Stimulated activated CD4-positive, alpha-beta T cell treated with anti-CD3 and anti-CD28 coated beads, Interleukin-4, amount 100 ng/mL, for 24 hours (primary cell): ENCODE data around the gene NCOA3.
"Not testable (repeated sequence)": the region's sequence is repeated elsewhere in the genome, so short reads cannot be mapped to it uniquely, and the experiment has no call there.

Experiments
- DNase-seq: peaks from one replicate; pipeline ENCODE4 v3.0.0-alpha.2; 2020

NCOA3 gene

DNA sequence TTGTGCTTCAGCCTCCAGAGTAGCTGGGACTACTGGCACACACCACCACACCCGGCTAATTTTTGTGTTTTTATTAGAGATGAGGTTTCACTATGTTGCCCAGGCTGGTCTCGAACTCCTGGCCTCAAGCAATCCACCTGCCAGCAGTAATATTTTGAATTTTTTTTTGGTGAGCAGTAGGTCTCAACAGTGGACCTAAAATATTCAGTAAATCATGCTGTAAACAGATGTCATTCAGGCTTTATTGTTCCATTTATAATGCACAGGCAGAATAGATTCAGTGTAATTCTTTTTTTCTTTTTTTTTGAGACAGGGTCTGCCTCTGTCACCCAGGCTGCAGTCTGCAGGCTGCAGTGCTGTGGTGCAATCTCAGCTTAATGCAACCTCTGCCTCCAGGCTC is 69.7 kb downstream of the NCOA3 start:
- no peak for DNase-seq

GRCh38 chr20:47572105-47572729 is 70.5 kb downstream of the NCOA3 start:
- no peak for DNase-seq

DNA sequence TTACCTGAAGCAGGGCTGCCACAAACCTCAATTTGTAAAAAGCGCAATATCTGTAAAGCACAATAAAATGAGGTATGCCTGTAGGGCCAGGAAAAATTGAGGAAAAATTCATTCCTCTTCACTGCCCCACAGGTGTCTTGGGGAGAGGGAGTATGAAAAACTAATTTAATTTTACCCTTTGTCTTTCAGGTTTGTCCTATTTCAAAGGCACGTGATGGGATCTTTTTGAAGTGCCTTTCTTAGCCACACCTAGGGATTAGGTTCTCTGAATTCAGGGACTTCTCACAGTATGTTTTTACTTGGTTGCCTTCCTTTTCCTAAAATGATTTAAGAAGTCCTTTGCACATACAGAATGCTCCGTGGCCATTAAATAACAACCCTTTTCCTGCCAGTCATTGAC is 71.9 kb downstream of the NCOA3 start:
- no peak for DNase-seq

GRCh38 chr20:47574616-47575364 is 73.1 kb downstream of the NCOA3 start:
- no peak for DNase-seq

DNA sequence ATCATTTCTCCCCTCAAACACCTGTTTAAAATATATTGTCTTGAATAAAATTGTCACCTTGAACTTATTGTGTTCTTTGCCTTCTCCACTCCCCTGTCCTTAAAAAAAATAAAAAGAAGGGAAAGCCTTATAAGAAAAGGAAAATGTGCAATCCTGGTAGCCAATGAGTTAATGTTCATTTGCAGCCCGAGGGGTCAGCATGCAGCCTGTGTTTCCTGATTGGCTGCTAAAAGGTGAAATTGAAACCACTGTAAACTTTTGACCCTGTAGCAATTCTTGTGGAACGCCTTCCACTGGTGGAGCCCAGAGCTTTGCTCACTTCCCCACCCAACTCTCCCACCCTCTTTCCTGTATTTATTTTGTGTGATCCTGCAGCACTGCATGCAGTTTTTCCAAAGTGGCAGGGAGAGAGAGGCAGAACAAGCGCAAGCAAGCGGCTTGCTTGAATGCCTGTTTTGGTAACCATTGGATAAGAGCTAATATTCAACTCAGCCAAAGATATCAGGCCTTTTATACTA is 74.9 kb downstream of the NCOA3 start:
- no peak for DNase-seq

GRCh38 chr20:47577314-47577713 is 75.6 kb downstream of the NCOA3 start:
- no peak for DNase-seq

GRCh38 chr20:47578543-47578942 is 76.9 kb downstream of the NCOA3 start:
- no peak for DNase-seq

DNA sequence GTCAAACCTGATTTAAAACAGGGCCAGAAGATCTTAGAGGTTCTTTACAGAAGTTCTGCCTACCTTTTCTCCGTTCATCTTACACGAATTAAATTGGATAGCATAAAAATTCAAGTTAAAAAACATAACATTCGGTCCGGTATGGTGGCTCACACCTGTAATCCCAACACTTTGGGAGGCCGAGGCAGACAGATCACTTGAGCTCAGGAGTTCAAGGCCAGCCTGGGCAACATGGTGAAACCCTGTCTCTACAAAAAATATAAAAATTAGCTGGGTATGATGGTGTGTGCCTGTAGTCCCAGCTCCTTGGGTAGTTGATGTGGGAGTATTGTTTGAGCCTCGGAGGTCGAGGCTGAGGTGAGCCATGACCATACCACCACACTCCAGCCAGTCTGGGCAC is 79.0 kb downstream of the NCOA3 start:
- not testable (repeated sequence) for DNase-seq

- DNase-seq, result no peak
These were observed 79.4 kb downstream of the NCOA3 start for GRCh38 chr20:47581090-47581489.

DNA sequence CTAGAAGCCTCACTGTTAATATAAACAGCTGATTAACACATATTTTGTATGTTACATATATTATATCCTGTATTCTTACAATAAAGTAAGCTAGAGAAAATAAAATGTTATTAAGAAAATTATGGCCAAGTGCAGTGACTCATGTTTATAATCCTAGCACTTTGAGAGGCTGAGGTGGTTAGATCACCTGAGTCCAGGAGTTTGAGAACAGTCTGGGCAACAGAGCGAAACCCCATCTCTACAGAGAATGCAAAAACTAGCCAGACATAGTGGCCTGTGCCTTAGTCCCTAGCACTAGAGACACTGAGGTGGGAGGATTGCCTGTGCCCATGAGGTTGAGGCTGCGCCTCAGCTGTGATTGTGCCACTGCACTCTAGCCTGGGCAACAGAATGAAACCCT is 81.9 kb downstream of the NCOA3 start:
- no peak for DNase-seq

DNA sequence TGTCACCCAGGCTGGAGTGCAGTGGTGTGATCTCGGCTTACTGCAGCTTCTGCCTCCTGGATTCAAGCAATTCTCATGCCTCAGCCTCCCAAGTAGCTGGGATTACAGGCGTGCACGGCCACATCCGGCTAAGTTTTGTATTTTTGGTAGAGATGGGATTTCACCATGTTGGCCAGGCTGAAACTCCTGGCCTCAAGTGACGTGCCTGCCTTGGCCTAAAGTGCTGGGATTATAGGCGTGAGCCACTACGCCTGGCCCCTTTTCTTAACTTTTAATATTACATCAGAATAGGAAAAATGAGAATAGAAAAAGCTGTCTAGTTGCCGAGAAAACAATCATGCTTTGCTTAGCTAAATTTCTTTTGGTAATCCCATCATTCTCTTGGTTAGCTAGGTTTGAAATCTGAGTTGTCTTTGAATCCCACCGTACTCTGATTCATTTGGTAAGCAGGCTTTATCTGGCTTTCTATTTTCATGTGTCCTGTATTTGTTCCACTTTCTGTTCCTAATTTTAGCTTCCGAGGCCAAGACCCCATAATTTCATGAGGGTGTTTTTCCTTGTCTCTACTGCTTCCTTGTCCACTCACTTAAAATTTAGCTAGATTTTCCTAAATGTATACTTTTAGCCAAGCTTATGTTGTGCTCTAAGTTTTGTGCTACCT is 83.5 kb downstream of the NCOA3 start:
- no peak for DNase-seq

- no peak for DNase-seq
These were observed 85.1 kb downstream of the NCOA3 start for GRCh38 chr20:47586649-47587294.

DNA sequence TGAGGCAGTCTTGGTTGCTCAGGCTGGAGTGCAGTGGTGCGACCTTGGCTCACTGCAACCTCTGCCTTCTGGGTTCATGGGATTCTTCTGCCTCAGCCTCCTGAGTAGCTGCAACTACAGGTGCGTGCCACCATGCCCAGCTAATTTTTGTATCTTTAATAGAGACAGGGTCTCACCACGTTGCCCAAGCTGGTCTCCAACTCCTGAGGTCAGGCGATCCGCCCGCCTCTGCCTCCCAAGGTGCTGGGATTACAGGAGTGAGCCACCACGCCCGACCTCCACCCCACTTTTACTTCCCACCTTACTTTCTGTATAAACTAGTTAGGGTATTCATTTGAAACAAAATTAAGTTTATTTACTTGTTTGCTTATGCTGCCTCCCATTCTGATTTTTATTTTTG is 86.5 kb downstream of the NCOA3 start:
- DNase-seq, result no peak

DNA sequence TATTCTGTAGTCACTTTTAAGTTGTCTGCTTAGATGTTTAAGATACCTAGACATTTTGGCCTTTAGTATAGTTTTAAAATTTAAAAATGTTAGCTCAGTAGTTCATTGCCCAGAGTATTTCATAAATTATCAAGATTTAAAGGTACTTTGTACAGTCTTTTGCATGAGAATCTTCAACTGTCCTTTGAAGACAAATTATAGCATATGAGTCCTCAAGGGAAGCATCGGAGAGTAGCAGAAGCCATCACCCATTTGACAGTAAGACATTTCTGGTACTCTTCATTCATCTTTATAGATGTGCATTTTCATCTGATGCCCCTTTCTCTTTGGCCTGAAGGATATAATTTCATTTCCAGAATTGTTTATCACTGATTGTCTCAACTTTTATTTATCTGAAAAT is 89.5 kb downstream of the NCOA3 start:
- no peak for DNase-seq

GRCh38 chr20:47594157-47594556 is 92.5 kb downstream of the NCOA3 start:
- no peak for DNase-seq

GRCh38 chr20:47595138-47595537 is 93.5 kb downstream of the NCOA3 start:
- DNase-seq, result not testable (repeated sequence)

DNA sequence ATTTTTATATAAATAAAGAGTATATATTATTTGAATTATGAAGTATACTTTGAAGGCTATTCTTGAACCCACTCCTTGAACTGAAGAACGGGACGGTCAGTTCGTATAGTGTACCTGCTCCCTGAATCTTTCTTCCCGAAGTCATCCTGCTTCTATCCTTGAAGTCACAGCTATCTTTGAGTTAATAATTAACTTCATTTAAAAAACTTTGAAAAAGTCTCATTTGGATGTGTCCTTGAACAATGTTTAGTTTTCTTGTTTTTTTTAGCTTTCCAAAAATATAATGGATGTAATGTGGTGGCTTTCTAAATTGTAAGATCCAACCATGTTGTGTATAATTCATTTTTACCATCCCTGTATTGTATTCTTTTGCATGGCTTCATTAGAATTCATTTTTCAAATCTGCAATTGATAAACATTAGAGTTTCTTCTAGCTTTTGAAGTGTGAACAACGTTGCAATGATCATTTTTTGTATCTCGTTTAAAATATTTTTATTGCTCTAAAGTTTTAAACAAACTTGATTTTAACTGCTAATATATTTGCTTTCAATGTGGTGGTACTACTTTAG is 94.4 kb downstream of the NCOA3 start:
- DNase-seq, result no peak

- DNase-seq, result no peak
These were observed 95.4 kb downstream of the NCOA3 start for GRCh38 chr20:47597090-47597489.

- no peak for DNase-seq
These were observed 97.4 kb downstream of the NCOA3 start for GRCh38 chr20:47598911-47599744.

DNA sequence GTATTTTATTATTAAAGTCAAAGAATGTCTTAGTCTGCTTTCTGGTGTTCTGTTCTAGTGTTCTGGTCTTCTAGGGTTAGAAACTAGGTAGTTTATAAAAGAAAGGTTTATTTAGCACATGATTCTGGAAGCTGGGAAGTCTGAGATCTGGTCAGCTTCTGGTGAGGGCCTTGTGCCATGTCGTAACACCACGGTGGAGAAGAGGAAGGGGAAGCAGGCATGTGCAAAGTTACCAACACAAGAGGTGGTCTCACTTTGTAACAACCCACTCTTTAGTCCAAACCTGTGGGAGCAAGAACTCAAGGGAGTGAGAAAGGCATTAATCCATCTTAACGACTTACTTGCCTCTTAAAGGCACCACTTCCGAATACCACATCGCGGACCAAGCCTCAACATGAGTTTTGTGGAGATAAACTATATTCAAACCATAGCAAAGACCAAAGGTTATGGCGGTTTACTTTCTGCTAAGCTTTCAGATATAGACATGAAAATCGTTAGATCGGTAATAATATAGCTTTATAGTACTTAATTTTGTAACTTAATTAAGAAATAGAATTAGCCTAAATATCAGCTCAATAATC is 99.4 kb downstream of the NCOA3 start:
- DNase-seq, result no peak

DNA sequence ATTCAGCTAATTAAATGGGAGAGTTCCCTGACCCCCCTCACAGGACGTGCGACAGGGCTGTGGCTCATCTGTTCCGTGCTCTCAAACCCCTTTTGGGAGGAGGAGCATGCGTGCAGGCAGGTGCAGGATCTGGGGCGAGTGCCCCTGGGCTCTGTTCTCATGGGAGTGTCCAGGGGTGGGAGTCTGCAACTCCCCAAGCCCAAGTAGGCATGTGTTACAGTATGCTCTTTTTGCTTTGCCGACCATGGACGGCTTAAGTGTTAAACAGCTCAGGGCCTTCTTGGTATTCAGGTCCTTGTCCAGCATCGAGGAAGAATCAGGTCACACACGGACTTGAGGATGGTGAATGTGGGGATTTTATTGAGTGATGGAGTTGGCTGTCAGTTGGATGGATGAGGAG is 101.6 kb downstream of the NCOA3 start:
- DNase-seq, result no peak
